ENCODE data around the gene SLC39A6.
"Not testable (repeated sequence)": the region's sequence is repeated elsewhere in the genome, so short reads cannot be mapped to it uniquely, and the experiment has no call there.

The SLC39A6 gene

GRCh38 chr18:36104749-36105148 lies 24.4 kb downstream of the SLC39A6 start:
- no peaks in the 10 kb centered on the region for H3K9me3 ChIP-seq (ENCODE audit: control insufficient read depth, low read length)
- H3K27ac ChIP-seq (ENCODE audit: insufficient read depth, low read depth, low read length, poor library complexity, severe bottlenecking): no peak overlapping the region
- H3K27me3 ChIP-seq (ENCODE audit: control insufficient read depth, insufficient read depth, low read length, poor library complexity, severe bottlenecking): no peaks in the 10 kb centered on the region
- H3K4me1 ChIP-seq (ENCODE audit: control insufficient read depth, insufficient read depth, low read length): no peaks in the 10 kb centered on the region
- WGBS, 2 experiments: 84 to 91% methylated on average over 2 of the region's 2 CpGs
- no peak overlapping the region for H3K4me3 ChIP-seq (ENCODE audit: insufficient read depth, low read depth, low read length)
- no peaks in the 10 kb centered on the region for H3K36me3 ChIP-seq (ENCODE audit: control insufficient read depth, insufficient read depth, low read length)

GRCh38 chr18:36101943-36102342 lies 27.2 kb downstream of the SLC39A6 start:
- no peak overlapping the region for H3K27ac ChIP-seq (ENCODE audit: insufficient read depth, low read depth, low read length, poor library complexity, severe bottlenecking)

GRCh38 chr18:36099311-36099710 lies 29.8 kb downstream of the SLC39A6 start:
- no peaks in the 10 kb centered on the region for H3K36me3 ChIP-seq (ENCODE audit: control insufficient read depth, insufficient read depth, low read length)
- H3K4me3 ChIP-seq (ENCODE audit: insufficient read depth, low read depth, low read length): no peak overlapping the region
- no peaks in the 10 kb centered on the region for H3K27me3 ChIP-seq (ENCODE audit: control insufficient read depth, insufficient read depth, low read length, poor library complexity, severe bottlenecking)
- H3K9me3 ChIP-seq (ENCODE audit: control insufficient read depth, low read length): no peaks in the 10 kb centered on the region
- no peak overlapping the region for H3K27ac ChIP-seq (ENCODE audit: insufficient read depth, low read depth, low read length, poor library complexity, severe bottlenecking)
- no peaks in the 10 kb centered on the region for H3K4me1 ChIP-seq (ENCODE audit: control insufficient read depth, insufficient read depth, low read length)

More at GRCh38 chr18:36101943-36102342, 27.2 kb downstream of the SLC39A6 start:
- Histone ChIP-seq H3K27me3 (ENCODE audit: control insufficient read depth, insufficient read depth, low read length, poor library complexity, severe bottlenecking) (no peaks in the 10 kb centered on the region), H3K4me3 (ENCODE audit: insufficient read depth, low read depth, low read length) (no peak overlapping the region), H3K9me3 (ENCODE audit: control insufficient read depth, low read length) (no peaks in the 10 kb centered on the region), H3K36me3 (ENCODE audit: control insufficient read depth, insufficient read depth, low read length) (no peaks in the 10 kb centered on the region), H3K4me1 (ENCODE audit: control insufficient read depth, insufficient read depth, low read length) (no peaks in the 10 kb centered on the region)
- WGBS, 2 experiments: 95 to 96% methylated on average over 7 of the region's 7 CpGs

DNA sequence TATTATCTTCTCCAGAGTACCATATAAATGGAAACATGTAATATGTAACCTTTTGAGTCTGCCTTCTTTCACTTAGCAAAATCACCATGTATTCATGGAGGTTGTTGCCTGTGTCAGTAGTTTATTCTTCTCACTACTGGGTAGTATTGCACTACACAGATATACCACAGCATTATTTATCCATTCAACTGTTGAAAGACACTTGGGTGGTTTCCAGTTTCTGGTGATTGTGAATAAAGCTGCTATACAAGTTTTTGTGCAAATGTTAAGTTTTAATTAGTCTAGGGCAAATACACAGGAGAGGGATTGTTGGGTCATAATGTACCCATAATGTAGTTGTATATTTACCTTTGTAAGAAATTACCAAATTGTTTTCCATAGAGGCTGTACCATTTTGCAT lies 32.2 kb downstream of the SLC39A6 start:
- H3K4me3 ChIP-seq (ENCODE audit: insufficient read depth, low read depth, low read length): no peak overlapping the region
- H3K27ac ChIP-seq (ENCODE audit: insufficient read depth, low read depth, low read length, poor library complexity, severe bottlenecking): no peak overlapping the region
- H3K4me1 ChIP-seq (ENCODE audit: control insufficient read depth, insufficient read depth, low read length): no peaks in the 10 kb centered on the region
- no peaks in the 10 kb centered on the region for H3K27me3 ChIP-seq (ENCODE audit: control insufficient read depth, insufficient read depth, low read length, poor library complexity, severe bottlenecking)
- H3K36me3 ChIP-seq (ENCODE audit: control insufficient read depth, insufficient read depth, low read length): no peaks in the 10 kb centered on the region
- H3K9me3 ChIP-seq (ENCODE audit: control insufficient read depth, low read length): no peaks in the 10 kb centered on the region

DNA sequence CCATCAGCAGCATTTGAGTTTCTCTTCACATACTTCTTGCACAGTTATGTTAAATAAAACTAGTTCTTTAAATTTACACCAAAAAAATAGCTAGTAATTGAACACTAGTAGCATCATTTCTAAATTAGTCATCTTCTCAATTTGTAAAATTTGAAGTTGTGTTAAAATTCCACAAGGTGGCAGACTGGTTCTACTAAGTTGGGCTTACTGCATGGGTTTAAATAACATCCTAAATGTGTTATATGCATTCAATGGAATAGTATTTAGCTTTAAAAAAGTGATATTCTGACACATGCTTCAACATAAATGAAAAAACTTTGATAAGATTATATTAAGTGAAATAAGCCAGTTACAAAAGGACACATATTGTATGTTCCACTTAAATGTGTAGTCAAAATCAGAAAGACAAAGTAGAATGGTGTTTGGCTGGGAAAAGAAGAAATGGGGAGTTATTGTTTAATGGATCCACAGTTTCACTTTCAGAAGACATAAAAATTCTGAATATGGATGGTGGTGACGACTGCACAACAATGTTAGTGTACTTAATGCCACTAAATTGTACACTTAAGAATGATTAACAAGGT lies 33.1 kb downstream of the SLC39A6 start:
- Histone ChIP-seq H3K9me3 (ENCODE audit: control insufficient read depth, low read length) (no peaks in the 10 kb centered on the region), H3K4me1 (ENCODE audit: control insufficient read depth, insufficient read depth, low read length) (no peaks in the 10 kb centered on the region), H3K27me3 (ENCODE audit: control insufficient read depth, insufficient read depth, low read length, poor library complexity, severe bottlenecking) (no peaks in the 10 kb centered on the region), H3K4me3 (ENCODE audit: insufficient read depth, low read depth, low read length) (no peak overlapping the region), H3K36me3 (ENCODE audit: control insufficient read depth, insufficient read depth, low read length) (no peaks in the 10 kb centered on the region), H3K27ac (ENCODE audit: insufficient read depth, low read depth, low read length, poor library complexity, severe bottlenecking) (no peak overlapping the region)
- WGBS, 2 experiments: no CpG with 5 or more reads among the region's 1 CpG

DNA sequence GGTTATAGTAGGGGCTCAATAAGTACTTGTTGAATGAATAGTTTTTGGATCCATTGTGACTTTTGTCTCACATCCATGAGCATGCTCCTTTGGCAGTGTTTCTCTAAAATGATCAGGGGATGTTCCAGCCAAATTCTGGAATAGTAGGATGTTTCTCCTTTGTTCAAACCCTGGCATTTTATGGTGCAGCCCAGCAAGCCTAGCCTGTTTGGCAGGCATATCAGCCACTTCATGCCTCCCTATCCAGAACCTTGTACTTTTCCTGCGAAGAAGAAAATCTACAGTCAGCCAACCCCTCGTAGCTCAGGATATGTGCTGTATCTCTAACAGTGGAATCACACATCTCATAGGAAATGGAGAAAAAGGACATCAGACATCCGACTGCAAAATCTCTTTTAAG lies 34.7 kb downstream of the SLC39A6 start:
- Histone ChIP-seq H3K4me3 (ENCODE audit: insufficient read depth, low read depth, low read length) (no peak overlapping the region), H3K4me1 (ENCODE audit: control insufficient read depth, insufficient read depth, low read length) (no peaks in the 10 kb centered on the region), H3K27ac (ENCODE audit: insufficient read depth, low read depth, low read length, poor library complexity, severe bottlenecking) (no peak overlapping the region), H3K36me3 (ENCODE audit: control insufficient read depth, insufficient read depth, low read length) (no peaks in the 10 kb centered on the region), H3K27me3 (ENCODE audit: control insufficient read depth, insufficient read depth, low read length, poor library complexity, severe bottlenecking) (no peaks in the 10 kb centered on the region), H3K9me3 (ENCODE audit: control insufficient read depth, low read length) (no peaks in the 10 kb centered on the region)
- 88 to 95% methylated on average over 3 of the region's 3 CpGs for WGBS, 2 experiments

- H3K4me3 ChIP-seq (ENCODE audit: insufficient read depth, low read depth, low read length); H3K27me3 ChIP-seq (ENCODE audit: control insufficient read depth, insufficient read depth, low read length, poor library complexity, severe bottlenecking); H3K4me1 ChIP-seq (ENCODE audit: control insufficient read depth, insufficient read depth, low read length); H3K9me3 ChIP-seq (ENCODE audit: control insufficient read depth, low read length); H3K27ac ChIP-seq (ENCODE audit: insufficient read depth, low read depth, low read length, poor library complexity, severe bottlenecking); H3K36me3 ChIP-seq (ENCODE audit: control insufficient read depth, insufficient read depth, low read length): not testable (repeated sequence)
- 88 to 89% methylated on average over 5 of the region's 5 CpGs for WGBS, 2 experiments
Observed at GRCh38 chr18:36092116-36092515, 37.0 kb downstream of the SLC39A6 start.

GRCh38 chr18:36089001-36089400 lies 40.1 kb downstream of the SLC39A6 start:
- H3K27ac ChIP-seq (ENCODE audit: insufficient read depth, low read depth, low read length, poor library complexity, severe bottlenecking): no peak overlapping the region
- WGBS, 2 experiments: 90 to 94% methylated on average over 6 of the region's 6 CpGs
- no peak overlapping the region for H3K4me3 ChIP-seq (ENCODE audit: insufficient read depth, low read depth, low read length)
- no peaks in the 10 kb centered on the region for H3K36me3 ChIP-seq (ENCODE audit: control insufficient read depth, insufficient read depth, low read length)
- no peaks in the 10 kb centered on the region for H3K27me3 ChIP-seq (ENCODE audit: control insufficient read depth, insufficient read depth, low read length, poor library complexity, severe bottlenecking)
- H3K4me1 ChIP-seq (ENCODE audit: control insufficient read depth, insufficient read depth, low read length): no peaks in the 10 kb centered on the region
- no peaks in the 10 kb centered on the region for H3K9me3 ChIP-seq (ENCODE audit: control insufficient read depth, low read length)

GRCh38 chr18:36088256-36088655 lies 40.9 kb downstream of the SLC39A6 start:
- no peaks in the 10 kb centered on the region for H3K9me3 ChIP-seq (ENCODE audit: control insufficient read depth, low read length)
- WGBS, 2 experiments: 90 to 92% methylated on average over 1 of the region's 2 CpGs
- no peak overlapping the region for H3K4me3 ChIP-seq (ENCODE audit: insufficient read depth, low read depth, low read length)
- no peaks in the 10 kb centered on the region for H3K27me3 ChIP-seq (ENCODE audit: control insufficient read depth, insufficient read depth, low read length, poor library complexity, severe bottlenecking)
- H3K4me1 ChIP-seq (ENCODE audit: control insufficient read depth, insufficient read depth, low read length): no peaks in the 10 kb centered on the region
- H3K27ac ChIP-seq (ENCODE audit: insufficient read depth, low read depth, low read length, poor library complexity, severe bottlenecking): no peak overlapping the region
- no peaks in the 10 kb centered on the region for H3K36me3 ChIP-seq (ENCODE audit: control insufficient read depth, insufficient read depth, low read length)

GRCh38 chr18:36086186-36086585 lies 43.0 kb downstream of the SLC39A6 start:
- Histone ChIP-seq H3K36me3 (ENCODE audit: control insufficient read depth, insufficient read depth, low read length) (no peaks in the 10 kb centered on the region), H3K9me3 (ENCODE audit: control insufficient read depth, low read length) (no peaks in the 10 kb centered on the region), H3K27me3 (ENCODE audit: control insufficient read depth, insufficient read depth, low read length, poor library complexity, severe bottlenecking) (no peaks in the 10 kb centered on the region), H3K27ac (ENCODE audit: insufficient read depth, low read depth, low read length, poor library complexity, severe bottlenecking) (no peak overlapping the region), H3K4me1 (ENCODE audit: control insufficient read depth, insufficient read depth, low read length) (no peaks in the 10 kb centered on the region), H3K4me3 (ENCODE audit: insufficient read depth, low read depth, low read length) (no peak overlapping the region)
- 85 to 89% methylated on average over 8 of the region's 8 CpGs for WGBS, 2 experiments

GRCh38 chr18:36085195-36085594 lies 43.9 kb downstream of the SLC39A6 start:
- 80 to 85% methylated on average over 4 of the region's 4 CpGs for WGBS, 2 experiments
- no peak overlapping the region for H3K4me3 ChIP-seq (ENCODE audit: insufficient read depth, low read depth, low read length)
- no peaks in the 10 kb centered on the region for H3K9me3 ChIP-seq (ENCODE audit: control insufficient read depth, low read length)
- H3K4me1 ChIP-seq (ENCODE audit: control insufficient read depth, insufficient read depth, low read length): no peaks in the 10 kb centered on the region
- H3K27me3 ChIP-seq (ENCODE audit: control insufficient read depth, insufficient read depth, low read length, poor library complexity, severe bottlenecking): no peaks in the 10 kb centered on the region
- no peak overlapping the region for H3K27ac ChIP-seq (ENCODE audit: insufficient read depth, low read depth, low read length, poor library complexity, severe bottlenecking)
- H3K36me3 ChIP-seq (ENCODE audit: control insufficient read depth, insufficient read depth, low read length): no peaks in the 10 kb centered on the region
